Measurements from ENCODE around the gene CTNNBIP1.

DNA sequence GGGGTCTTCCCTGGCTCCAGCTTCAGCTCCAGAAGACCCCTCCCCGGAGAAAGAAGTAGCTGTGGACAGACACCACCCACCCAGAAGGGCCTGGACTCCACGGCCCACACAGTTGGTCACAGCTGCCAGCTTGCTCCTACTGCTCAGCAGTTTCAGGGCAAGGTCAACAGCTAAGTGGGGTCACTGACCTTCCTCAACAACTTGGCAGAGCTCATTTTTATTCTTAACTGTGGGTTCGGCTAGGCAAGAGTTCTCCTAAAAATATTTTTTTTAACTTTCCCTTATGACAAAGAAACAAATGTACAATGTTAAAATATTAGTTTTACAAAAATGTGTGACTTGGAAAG, 41.9 kb downstream of the CTNNBIP1 start:
- TF ChIP-seq, protein P1, sequence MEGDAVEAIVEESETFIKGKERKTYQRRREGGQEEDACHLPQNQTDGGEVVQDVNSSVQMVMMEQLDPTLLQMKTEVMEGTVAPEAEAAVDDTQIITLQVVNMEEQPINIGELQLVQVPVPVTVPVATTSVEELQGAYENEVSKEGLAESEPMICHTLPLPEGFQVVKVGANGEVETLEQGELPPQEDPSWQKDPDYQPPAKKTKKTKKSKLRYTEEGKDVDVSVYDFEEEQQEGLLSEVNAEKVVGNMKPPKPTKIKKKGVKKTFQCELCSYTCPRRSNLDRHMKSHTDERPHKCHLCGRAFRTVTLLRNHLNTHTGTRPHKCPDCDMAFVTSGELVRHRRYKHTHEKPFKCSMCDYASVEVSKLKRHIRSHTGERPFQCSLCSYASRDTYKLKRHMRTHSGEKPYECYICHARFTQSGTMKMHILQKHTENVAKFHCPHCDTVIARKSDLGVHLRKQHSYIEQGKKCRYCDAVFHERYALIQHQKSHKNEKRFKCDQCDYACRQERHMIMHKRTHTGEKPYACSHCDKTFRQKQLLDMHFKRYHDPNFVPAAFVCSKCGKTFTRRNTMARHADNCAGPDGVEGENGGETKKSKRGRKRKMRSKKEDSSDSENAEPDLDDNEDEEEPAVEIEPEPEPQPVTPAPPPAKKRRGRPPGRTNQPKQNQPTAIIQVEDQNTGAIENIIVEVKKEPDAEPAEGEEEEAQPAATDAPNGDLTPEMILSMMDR (IDR thresholded peaks at IDR 0.05), result no peak
- no peak for TF ChIP-seq POLR2A (IDR thresholded peaks at IDR 0.05)
